A549 (cell line): Measurements from ENCODE around the gene NPLOC4. TPM values are rescaled to one million over a fixed set of nuclear protein-coding genes. Genes with fewer than 3 reads are reported as not detected.
A peak's percentile ranks its signal among the peaks of the same experiment; 100 is the strongest.

Experiments
- ATAC-seq, 2 experiments: fragments of 200-7000 bp in 1 of 2; fragments of >200 bp in 1 of 2; cut with Nextera tagmentation in 1 of 2; cut with Tn5 transposase in 1 of 2; 3 replicates each; pipeline versions ENCODE4 v1.8.0 to v1.9.1; 2018 to 2020; ENCODE audit warnings: mild to moderate bottlenecking in 1 of 2, moderate library complexity in 1 of 2
- CTCF ChIA-PET: fragments of 300-600 bp; sonication (Branson Sonifier 250); formaldehyde crosslinking; extraction: SDS; loops from one replicate; lab custom pipeline; 2021; ENCODE audit warnings: antibody characterized with exemption, inconsistent platforms; lab: Yijun Ruan, JAX
- POLR2A ChIA-PET: fragments of 350-600 bp; formaldehyde crosslinking; extraction: SDS; loops from one replicate; lab custom pipeline; 2021; ENCODE audit warnings: antibody characterized with exemption, inconsistent platforms; lab: Yijun Ruan, JAX
- DNase-seq, 2 experiments: peaks; one replicate each; pipeline versions ENCODE4 v3.0.0 to v3.0.0-alpha.2; 2011 to 2016; ENCODE audit warnings: low read depth in 1 of 2, low spot score in 1 of 2
- FAIRE-seq: peaks from 2 replicates; lab custom pipeline; 2011; peaks lifted over from hg19 to GRCh38; lab: Jason Lieb, UNC
- H3K27ac ChIP-seq, 2 experiments: fragments of >200 bp; sonication (Bioruptor Twin); formaldehyde crosslinking; 3 replicates each; pipeline ENCODE4 v1.5.1; 2016 to 2017
- H3K4me1 ChIP-seq: fragments of >200 bp; sonication (Bioruptor Twin); formaldehyde crosslinking; 3 replicates; pipeline ENCODE4 v1.6.1; 2016
- H3K4me2 ChIP-seq: fragments of >200 bp; sonication (Bioruptor Twin); formaldehyde crosslinking; 3 replicates; pipeline ENCODE4 v1.6.1; 2016
- H3K4me3 ChIP-seq: fragments of >200 bp; sonication (Bioruptor Twin); formaldehyde crosslinking; 3 replicates; pipeline ENCODE4 v1.5.1; 2016
- H3K9me3 ChIP-seq: fragments of >200 bp; sonication (Bioruptor Twin); formaldehyde crosslinking; 3 replicates; pipeline ENCODE4 v1.6.1; 2016
- ATOH8 ChIP-seq: fragments of 250-450 bp; sonication (Bioruptor Pico); IDR thresholded peaks from 2 replicates; pipeline ENCODE4 v1.5.0; 2020; ENCODE audit warnings: low read depth, mild to moderate bottlenecking, moderate library complexity
- BCL3 ChIP-seq: fragments of >200 bp; sonication (Bioruptor Twin); formaldehyde crosslinking; IDR thresholded peaks from 3 replicates; pipeline ENCODE4 v1.6.1; 2016
- CBX2 ChIP-seq: fragments of 200-600 bp; sonication (generic); IDR thresholded peaks from 2 replicates; pipeline ENCODE4 v1.6.1; 2016; ENCODE audit warnings: low read depth, mild to moderate bottlenecking, borderline replicate concordance
- CBX8 ChIP-seq: fragments of 200-600 bp; sonication (generic); IDR thresholded peaks from 2 replicates; pipeline ENCODE4 v1.6.1; 2016
- CEBPB ChIP-seq, 2 experiments: fragments of >200 bp in 1 of 2; sonication (Bioruptor Twin) in 1 of 2; formaldehyde crosslinking in 1 of 2; IDR thresholded peaks; 2 replicates each; pipeline ENCODE4 v1.6.1; 2012 to 2016
- CTCF ChIP-seq: fragments of >200 bp; sonication (Bioruptor Twin); formaldehyde crosslinking; IDR thresholded peaks from 3 replicates; pipeline ENCODE4 v1.5.1; 2016
- ELK1 ChIP-seq: fragments of 150-350 bp; IDR thresholded peaks from 2 replicates; pipeline ENCODE4 v1.6.1; 2014; ENCODE audit warnings: low read depth, mild to moderate bottlenecking, low read length
- EP300 ChIP-seq, 2 experiments: fragments of >200 bp; sonication (Bioruptor Twin); formaldehyde crosslinking; IDR thresholded peaks; 2 replicates in 1 of 2; 3 replicates in 1 of 2; pipeline ENCODE4 v1.6.1; 2016 to 2017
- FOSB ChIP-seq: fragments of 250-450 bp; sonication (Bioruptor Pico); IDR thresholded peaks from 2 replicates; pipeline ENCODE4 v1.5.0; 2020; ENCODE audit warnings: mild to moderate bottlenecking, moderate library complexity
- GATA3 ChIP-seq: IDR thresholded peaks from 2 replicates; pipeline ENCODE4 v1.6.1; 2012; ENCODE audit warnings: borderline replicate concordance
- JUN ChIP-seq, 2 experiments: fragments of >200 bp; sonication (Bioruptor Twin); formaldehyde crosslinking; IDR thresholded peaks; 2 replicates in 1 of 2; 3 replicates in 1 of 2; pipeline ENCODE4 v1.6.1; 2016 to 2017
- JUNB ChIP-seq: fragments of >200 bp; sonication (Bioruptor Twin); formaldehyde crosslinking; IDR thresholded peaks from 2 replicates; pipeline ENCODE4 v1.6.1; 2016
- KDM5A ChIP-seq: fragments of 200-600 bp; sonication (generic); IDR thresholded peaks from 2 replicates; pipeline ENCODE4 v1.6.1; 2016; ENCODE audit warnings: antibody characterized with exemption, mild to moderate bottlenecking
- MAFK ChIP-seq: fragments of 450-650 bp; IDR thresholded peaks from 2 replicates; pipeline ENCODE4 v1.6.1; 2014; ENCODE audit not compliant: partially characterized antibody
- MAX ChIP-seq: IDR thresholded peaks from 2 replicates; pipeline ENCODE4 v1.6.1; 2012
- NPAS2 ChIP-seq: fragments of 250-450 bp; sonication (Bioruptor Pico); IDR thresholded peaks from 2 replicates; pipeline ENCODE4 v1.8.0; 2022; ENCODE audit warnings: mild to moderate bottlenecking, moderate library complexity, borderline replicate concordance
- NR3C1 ChIP-seq: fragments of >200 bp; sonication (Bioruptor Twin); formaldehyde crosslinking; IDR thresholded peaks from 3 replicates; pipeline ENCODE4 v1.6.1; 2017
- PBX3 ChIP-seq: IDR thresholded peaks from 2 replicates; pipeline ENCODE4 v1.6.1; 2012
- POLR2A ChIP-seq: IDR thresholded peaks from 2 replicates; pipeline ENCODE4 v1.6.1; 2012; ENCODE audit warnings: mild to moderate bottlenecking, low read length
- POLR2AphosphoS2 ChIP-seq: conservative IDR thresholded peaks from 2 replicates; pipeline ENCODE4 v1.6.1; 2012; ENCODE audit warnings: low read length, improper control_type of control experiment, inconsistent platforms
- SMC3 ChIP-seq: fragments of >200 bp; sonication (Bioruptor Twin); formaldehyde crosslinking; IDR thresholded peaks from 3 replicates; pipeline ENCODE4 v1.6.1; 2018; ENCODE audit warnings: inconsistent platforms
- TFCP2L1 ChIP-seq: fragments of 250-450 bp; sonication (Bioruptor Pico); IDR thresholded peaks from 2 replicates; pipeline ENCODE4 v1.5.0; 2021; ENCODE audit warnings: mild to moderate bottlenecking
- ZC3H11A ChIP-seq: fragments of 450-650 bp; IDR thresholded peaks from 2 replicates; pipeline ENCODE4 v1.6.1; 2014; ENCODE audit warnings: antibody characterized with exemption, mild to moderate bottlenecking
- ZSCAN20 ChIP-seq: fragments of 250-450 bp; sonication (Bioruptor Pico); IDR thresholded peaks from 2 replicates; pipeline ENCODE4 v1.8.0; 2022; ENCODE audit warnings: mild to moderate bottlenecking, moderate library complexity
- WGBS: methylation state at CpG from one replicate; pipeline ENCODE4 v1.1.6; 2017; ENCODE audit errors: missing lambda C conversion rate; 5-methylcytosine and 5-hydroxymethylcytosine counted together
- polyA plus RNA-seq, 4 experiments: library from polyadenylated mRNA; depleted of rRNA in 3 of 4; stranded (reverse); fragments of >200 nt; fragmentation: RNase III in 1 of 4; extraction: RNeasy Plus Mini Kit Qiagen cat#74134 plus additional on column Dnase treatment in 1 of 4; gene quantifications; 2 replicates in 3 of 4; 3 replicates in 1 of 4; pipeline ENCODE4 v1.2.3, GENCODE V29; 2011 to 2017

Gene NPLOC4
- polyA plus RNA-seq, 2 of the 4 experiments (the other 2 are of a cell fraction): 98.5 to 101 TPM

- ChIA-PET CTCF (interaction anchor here (0.8 to 45.0 kb wide), 4 partner anchors 2 to 63 kb away, joined by 3 to 1604 read pairs (median 805); partner anchors contain the start of gene FAAP100), POLR2A (interaction anchor here (0.9 kb wide), 1 partner anchor 16 kb away, joined by 3 read pairs; no protein-coding TSS in a partner anchor)
- H3K9me3 ChIP-seq: no peaks in the 10 kb centered on the region
- peak overlapping the region in 1 of 2 experiments; percentile 20; a peak in 2 of 6 replicates for H3K27ac ChIP-seq
- H3K4me1 ChIP-seq: peaks cover 65% of the 10 kb centered on the region
- TF ChIP-seq CTCF (no peak), TFCP2L1 (CRISPR knock-in tag) (no peak), PBX3 (no peak), ATOH8 (CRISPR knock-in tag) (no peak), MAFK (no peak), NPAS2 (CRISPR knock-in tag) (no peak), CBX2 (no peak), ZC3H11A (no peak), ZSCAN20 (no peak), POLR2AphosphoS2 (no peak), SMC3 (no peak), JUN (IDR thresholded peaks at IDR 0.05) (no peak)
- no peak overlapping the region for H3K4me2 ChIP-seq
- ATAC-seq (no peak), DNase-seq (no peak), FAIRE-seq (no peak)
- no peak overlapping the region for H3K4me3 ChIP-seq
- WGBS: 61% methylated on average over 5 of the region's 5 CpGs
These were observed 54.6 kb downstream of the NPLOC4 start for GRCh38 chr17:81582341-81582740.

- 91% methylated on average over 8 of the region's 8 CpGs for WGBS
- H3K4me3 ChIP-seq: no peak overlapping the region
- no peaks in the 10 kb centered on the region for H3K9me3 ChIP-seq
- TF ChIP-seq KDM5A (no peak), CBX2 (no peak), POLR2A (no peak), FOSB (CRISPR knock-in tag) (no peak), EP300 (IDR thresholded peaks at IDR 0.05) (no peak), NR3C1 (no peak), ELK1 (no peak), MAX (no peak), JUNB (no peak), ATOH8 (CRISPR knock-in tag) (no peak), BCL3 (no peak), GATA3 (no peak), CEBPB (IDR thresholded peaks at IDR 0.05) (no peak), CBX8 (no peak)
- ChIA-PET POLR2A (interaction anchor here (0.9 kb wide), 1 partner anchor 15 kb away, joined by 3 read pairs; no protein-coding TSS in a partner anchor), CTCF (interaction anchor here (2.0 to 45.0 kb wide), 3 partner anchors 2 to 63 kb away, joined by 6 to 1604 read pairs (median 1604); partner anchors contain the start of gene FAAP100)
- DNase-seq (no peak), FAIRE-seq (no peak), ATAC-seq (no peak)
- H3K4me1 ChIP-seq: peaks cover 71% of the 10 kb centered on the region
- peak overlapping the region in 1 of 2 experiments; percentile 20; a peak in 1 of 6 replicates for H3K27ac ChIP-seq
- H3K4me2 ChIP-seq: no peak overlapping the region
These were observed 55.2 kb downstream of the NPLOC4 start for GRCh38 chr17:81581758-81582157.
